HT1080 (cell line): ENCODE measurements around the gene A2M. TPM values are rescaled to one million over a fixed set of nuclear protein-coding genes. Genes with fewer than 3 reads are reported as not detected.
"Not testable (repeated sequence)": the region's sequence is repeated elsewhere in the genome, so short reads cannot be mapped to it uniquely, and the experiment has no call there.

Experiments
- DNase-seq: peaks from one replicate; pipeline ENCODE4 v3.0.0-alpha.2; 2015; ENCODE audit warnings: low read depth
- polyA plus RNA-seq, 2 experiments: library from polyadenylated mRNA; depleted of rRNA; stranded (reverse); fragments of >200 nt; gene quantifications; 2 replicates each; pipeline ENCODE4 v1.2.3, GENCODE V29; 2015
- total RNA-seq: library from RNA; depleted of rRNA; stranded (reverse); fragments of >200 nt; shearing (Covaris generic); gene quantifications from 2 replicates; pipeline ENCODE4 v1.2.3, GENCODE V29; 2014; rRNA removed

Gene A2M
- total RNA-seq = 0.08 TPM in 1 of 2 replicates, not detected in the other
- 0.01 TPM in 1 of 2 replicates, not detected in the other for polyA plus RNA-seq (2015; cell fraction: cytosol; rRNA removed)
- polyA plus RNA-seq (2015; cell fraction: nucleus; rRNA removed) = 0.10 and 1.5 TPM in 2 replicates

GRCh38 chr12:9115731-9116559 lies at the start of gene A2M:
Gene A2M, minus strand, starts transcription at chr12:9115919. Its CDS starts 70 bp downstream, at chr12:9115849.
- DNase-seq = no peak

DNA sequence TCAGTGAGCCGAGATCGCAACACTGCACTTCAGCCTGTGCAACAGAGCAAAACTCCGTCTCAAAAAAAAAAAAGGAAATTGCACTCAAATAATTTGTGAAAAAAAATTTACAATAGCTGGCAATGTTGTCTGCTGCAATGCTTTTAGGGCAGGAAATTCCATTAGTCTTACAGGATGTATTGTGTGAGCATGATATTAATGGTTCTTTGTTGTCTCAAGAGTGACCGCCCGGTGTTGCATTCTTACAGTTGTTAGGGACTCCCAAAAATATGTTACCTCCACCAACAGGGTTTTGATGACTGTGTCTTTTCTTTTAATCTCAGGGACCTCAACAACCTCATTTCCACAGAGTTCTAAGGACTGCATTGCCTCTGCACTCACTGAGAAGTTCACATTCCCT lies 47.7 kb upstream of the A2M start:
- DNase-seq = peak; percentile 65

- no peak for DNase-seq
These were observed 40.4 kb upstream of the A2M start for GRCh38 chr12:9156119-9156518.

GRCh38 chr12:9149372-9149771 lies 33.7 kb upstream of the A2M start:
- DNase-seq = no peak

GRCh38 chr12:9148926-9149325 lies 33.2 kb upstream of the A2M start:
- no peak for DNase-seq

DNA sequence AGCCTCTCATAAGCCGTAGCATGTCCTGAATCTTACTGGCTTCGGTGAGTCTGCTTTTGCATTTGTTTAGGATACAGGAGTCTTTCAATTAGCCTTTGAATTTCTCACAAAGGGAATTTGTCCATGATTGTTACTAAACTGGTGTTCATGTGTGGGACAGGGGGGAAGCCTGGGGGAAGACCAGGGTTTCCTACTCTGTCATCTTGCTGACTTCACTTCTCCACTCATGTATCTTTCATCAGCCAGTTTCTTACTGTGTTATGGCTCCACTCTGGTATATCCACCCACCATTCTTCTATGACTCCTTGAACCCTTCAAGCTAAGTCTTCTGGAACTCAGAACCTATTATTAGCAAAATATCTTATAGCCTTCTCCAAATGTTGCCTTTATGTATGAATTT lies 31.7 kb upstream of the A2M start:
- no peak for DNase-seq

GRCh38 chr12:9144730-9145106 lies 29.0 kb upstream of the A2M start:
- no peak for DNase-seq

GRCh38 chr12:9143929-9144729 lies 28.4 kb upstream of the A2M start:
- DNase-seq = no peak

- no peak for DNase-seq
These were observed 27.4 kb upstream of the A2M start for GRCh38 chr12:9143137-9143536.

GRCh38 chr12:9139588-9140290 lies 24.0 kb upstream of the A2M start:
- DNase-seq = not testable (repeated sequence)

DNA sequence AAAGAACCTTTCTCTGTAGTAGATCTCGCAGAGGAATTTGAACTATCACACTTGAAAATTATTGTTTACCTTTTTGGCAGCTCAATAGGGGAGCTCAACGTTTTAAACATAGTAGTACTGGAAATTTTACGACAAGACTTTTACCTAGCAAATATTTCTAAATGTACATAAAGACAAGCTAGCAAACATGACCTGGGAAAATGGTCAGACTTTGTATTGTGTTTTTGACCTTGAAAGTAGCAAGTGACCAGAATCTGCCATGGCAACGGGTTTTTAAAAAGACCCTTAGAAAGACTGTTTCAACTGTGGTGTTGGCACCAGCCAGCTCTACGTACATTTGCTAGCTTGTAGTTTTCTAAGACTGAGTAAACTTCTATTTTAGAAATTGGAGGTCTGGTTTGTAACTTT lies 20.2 kb upstream of the A2M start:
- DNase-seq = no peak

GRCh38 chr12:9134981-9135628 lies 19.4 kb upstream of the A2M start:
- peak; percentile 35 for DNase-seq

- DNase-seq = no peak
These were observed 17.6 kb upstream of the A2M start for GRCh38 chr12:9133216-9133916.

DNA sequence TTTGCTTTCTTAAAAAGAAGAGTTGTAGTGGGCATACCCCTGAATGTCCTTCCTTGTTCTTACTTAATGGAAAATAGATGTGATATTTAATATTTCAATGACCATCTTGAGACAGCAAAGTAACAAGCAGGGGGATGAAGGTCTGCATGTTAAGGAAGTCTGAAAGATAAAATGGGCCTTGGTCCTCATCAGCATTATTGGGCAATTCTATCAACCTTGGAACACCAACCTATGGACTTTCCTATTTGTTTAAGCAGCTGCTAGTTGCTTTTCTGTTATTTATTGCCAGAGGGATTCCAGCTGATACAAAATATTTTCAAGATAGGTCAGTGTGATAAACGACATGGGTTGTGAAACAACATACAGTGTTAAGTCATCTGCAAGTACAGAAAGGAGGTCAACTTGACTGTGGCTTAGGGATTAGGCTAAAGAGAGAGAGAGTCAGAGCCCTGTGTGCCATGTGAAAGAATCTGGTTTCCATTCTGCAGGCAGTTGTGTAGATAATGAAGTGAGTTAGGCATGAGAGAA lies 16.4 kb upstream of the A2M start:
- DNase-seq = no peak

DNA sequence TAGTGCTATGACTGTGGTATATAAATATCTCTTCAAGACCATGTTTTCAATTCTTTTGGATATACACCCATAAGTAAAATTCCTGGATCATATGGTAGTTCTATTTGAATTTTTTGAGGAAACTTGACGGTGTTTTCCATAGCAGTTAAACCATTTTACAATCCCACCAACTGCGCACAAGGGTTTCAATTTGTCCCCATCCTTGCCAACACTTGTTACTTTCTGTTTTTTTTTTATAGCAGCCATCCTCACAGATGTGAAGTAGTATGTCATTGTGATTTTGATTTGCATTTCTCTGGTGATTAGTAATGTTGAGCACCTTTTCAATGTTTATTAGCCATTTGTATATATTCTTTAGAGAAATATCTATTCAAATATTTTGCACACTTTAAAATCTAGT lies 14.5 kb upstream of the A2M start:
- DNase-seq = no peak

GRCh38 chr12:9127936-9128663 lies 12.4 kb upstream of the A2M start:
- no peak for DNase-seq

DNA sequence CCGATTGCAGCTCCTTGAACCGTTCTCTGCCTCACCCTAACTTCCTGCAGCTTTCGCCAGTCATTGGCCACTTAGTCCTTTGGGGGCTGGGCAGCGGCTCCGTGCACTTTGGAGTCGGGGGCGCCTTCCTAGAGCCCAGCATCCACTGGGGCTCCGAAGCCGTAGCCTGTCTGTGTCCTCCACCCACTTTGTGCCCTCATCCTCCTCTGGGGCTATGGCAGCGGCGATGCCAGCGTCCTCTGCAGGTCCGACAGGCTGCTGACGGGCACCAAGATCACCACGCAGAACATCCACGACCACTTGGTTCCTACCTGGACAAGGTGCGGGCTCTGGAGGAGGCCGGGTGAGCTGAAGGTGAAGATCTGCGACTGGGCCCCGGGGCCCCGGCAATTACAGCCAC lies 11.8 kb upstream of the A2M start:
- no peak for DNase-seq

GRCh38 chr12:9124383-9125031 lies 8.8 kb upstream of the A2M start:
- no peak for DNase-seq

- no peak for DNase-seq
These were observed 8.2 kb upstream of the A2M start for GRCh38 chr12:9123781-9124382.
